ENCODE measurements around the gene JARID2.

DNA sequence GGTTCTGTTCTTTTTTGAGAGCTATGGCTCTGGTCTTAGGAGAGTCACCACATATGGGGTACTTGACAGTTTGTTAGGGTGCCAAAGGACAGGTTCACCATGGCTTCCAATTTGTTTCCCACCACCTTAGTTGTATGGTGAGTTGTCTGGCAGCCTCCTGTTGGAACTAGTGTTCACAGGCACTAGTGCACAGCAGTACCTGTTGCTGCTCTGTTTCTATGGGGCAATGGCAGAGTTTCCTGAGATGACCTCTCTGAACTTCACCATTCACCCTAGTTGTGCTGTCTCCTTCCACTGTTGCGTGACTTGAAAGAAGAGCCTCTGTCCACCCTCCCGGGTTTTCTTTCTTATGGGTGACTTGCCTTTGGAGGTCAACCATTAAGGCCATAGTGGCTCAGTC is 129.1 kb downstream of the JARID2 start:
- TF ChIP-seq POLR2AphosphoS5 (IDR thresholded peaks at IDR 0.05; ENCODE audit: borderline replicate concordance, low read depth, low read length) (no peak), EZH2 (IDR thresholded peaks at IDR 0.05) (no peak)
